NCI-H2107 treated with DMSO at 0.1 percent for 48 hours (cell line): ENCODE measurements around the gene CELSR2.

Experiments
- DNase-seq: peaks from one replicate; lab custom pipeline; 2025; ENCODE audit not compliant: unreplicated experiment; lab: John Stamatoyannopoulos, UW

CELSR2 gene

DNA sequence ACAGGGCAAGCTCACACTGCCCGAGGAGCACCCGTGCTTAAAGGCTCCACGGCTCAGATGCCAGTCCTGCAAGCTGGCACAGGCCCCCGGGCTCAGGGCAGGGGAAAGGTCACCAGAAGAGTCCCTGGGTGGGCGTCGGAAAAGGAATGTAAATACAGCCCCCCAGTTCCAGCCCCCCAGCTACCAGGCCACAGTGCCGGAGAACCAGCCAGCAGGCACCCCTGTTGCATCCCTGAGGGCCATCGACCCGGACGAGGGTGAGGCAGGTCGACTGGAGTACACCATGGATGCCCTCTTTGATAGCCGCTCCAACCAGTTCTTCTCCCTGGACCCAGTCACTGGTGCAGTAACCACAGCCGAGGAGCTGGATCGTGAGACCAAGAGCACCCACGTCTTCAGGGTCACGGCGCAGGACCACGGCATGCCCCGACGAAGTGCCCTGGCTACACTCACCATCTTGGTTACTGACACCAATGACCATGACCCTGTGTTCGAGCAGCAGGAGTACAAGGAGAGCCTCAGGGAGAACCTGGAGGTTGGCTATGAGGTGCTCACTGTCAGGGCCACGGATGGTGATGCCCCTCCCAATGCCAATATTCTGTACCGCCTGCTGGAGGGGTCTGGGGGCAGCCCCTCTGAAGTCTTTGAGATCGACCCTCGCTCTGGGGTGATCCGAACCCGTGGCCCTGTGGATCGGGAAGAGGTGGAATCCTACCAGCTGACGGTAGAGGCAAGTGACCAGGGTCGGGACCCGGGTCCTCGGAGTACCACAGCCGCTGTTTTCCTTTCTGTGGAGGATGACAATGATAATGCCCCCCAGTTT is 1.3 kb downstream of the CELSR2 start:
- DNase-seq = no peak

DNA sequence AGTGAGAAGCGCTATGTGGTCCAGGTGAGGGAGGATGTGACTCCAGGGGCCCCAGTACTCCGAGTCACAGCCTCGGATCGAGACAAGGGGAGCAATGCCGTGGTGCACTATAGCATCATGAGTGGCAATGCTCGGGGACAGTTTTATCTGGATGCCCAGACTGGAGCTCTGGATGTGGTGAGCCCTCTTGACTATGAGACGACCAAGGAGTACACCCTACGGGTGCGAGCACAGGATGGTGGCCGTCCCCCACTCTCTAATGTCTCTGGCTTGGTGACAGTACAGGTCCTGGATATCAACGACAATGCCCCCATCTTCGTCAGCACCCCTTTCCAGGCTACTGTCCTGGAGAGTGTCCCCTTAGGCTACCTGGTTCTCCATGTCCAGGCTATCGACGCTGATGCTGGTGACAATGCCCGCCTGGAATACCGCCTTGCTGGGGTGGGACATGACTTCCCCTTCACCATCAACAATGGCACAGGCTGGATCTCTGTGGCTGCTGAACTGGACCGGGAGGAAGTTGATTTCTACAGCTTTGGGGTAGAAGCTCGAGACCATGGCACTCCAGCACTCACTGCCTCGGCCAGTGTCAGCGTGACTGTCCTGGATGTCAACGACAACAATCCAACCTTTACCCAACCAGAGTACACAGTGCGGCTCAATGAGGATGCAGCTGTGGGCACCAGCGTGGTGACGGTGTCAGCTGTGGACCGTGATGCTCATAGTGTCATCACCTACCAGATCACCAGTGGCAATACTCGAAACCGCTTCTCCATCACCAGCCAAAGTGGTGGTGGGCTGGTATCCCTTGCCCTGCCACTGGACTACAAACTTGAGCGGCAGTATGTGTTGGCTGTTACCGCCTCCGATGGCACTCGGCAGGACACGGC is 2.2 kb downstream of the CELSR2 start:
- DNase-seq = no peak

DNA sequence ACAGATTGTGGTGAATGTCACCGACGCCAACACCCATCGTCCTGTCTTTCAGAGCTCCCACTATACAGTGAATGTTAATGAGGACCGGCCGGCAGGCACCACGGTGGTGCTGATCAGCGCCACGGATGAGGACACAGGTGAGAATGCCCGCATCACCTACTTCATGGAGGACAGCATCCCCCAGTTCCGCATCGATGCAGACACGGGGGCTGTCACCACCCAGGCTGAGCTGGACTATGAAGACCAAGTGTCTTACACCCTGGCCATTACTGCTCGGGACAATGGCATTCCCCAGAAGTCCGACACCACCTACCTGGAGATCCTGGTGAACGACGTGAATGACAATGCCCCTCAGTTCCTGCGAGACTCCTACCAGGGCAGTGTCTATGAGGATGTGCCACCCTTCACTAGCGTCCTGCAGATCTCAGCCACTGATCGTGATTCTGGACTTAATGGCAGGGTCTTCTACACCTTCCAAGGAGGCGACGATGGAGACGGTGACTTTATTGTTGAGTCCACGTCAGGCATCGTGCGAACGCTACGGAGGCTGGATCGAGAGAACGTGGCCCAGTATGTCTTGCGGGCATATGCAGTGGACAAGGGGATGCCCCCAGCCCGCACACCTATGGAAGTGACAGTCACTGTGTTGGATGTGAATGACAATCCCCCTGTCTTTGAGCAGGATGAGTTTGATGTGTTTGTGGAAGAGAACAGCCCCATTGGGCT is 3.0 kb downstream of the CELSR2 start:
- no peak for DNase-seq

DNA sequence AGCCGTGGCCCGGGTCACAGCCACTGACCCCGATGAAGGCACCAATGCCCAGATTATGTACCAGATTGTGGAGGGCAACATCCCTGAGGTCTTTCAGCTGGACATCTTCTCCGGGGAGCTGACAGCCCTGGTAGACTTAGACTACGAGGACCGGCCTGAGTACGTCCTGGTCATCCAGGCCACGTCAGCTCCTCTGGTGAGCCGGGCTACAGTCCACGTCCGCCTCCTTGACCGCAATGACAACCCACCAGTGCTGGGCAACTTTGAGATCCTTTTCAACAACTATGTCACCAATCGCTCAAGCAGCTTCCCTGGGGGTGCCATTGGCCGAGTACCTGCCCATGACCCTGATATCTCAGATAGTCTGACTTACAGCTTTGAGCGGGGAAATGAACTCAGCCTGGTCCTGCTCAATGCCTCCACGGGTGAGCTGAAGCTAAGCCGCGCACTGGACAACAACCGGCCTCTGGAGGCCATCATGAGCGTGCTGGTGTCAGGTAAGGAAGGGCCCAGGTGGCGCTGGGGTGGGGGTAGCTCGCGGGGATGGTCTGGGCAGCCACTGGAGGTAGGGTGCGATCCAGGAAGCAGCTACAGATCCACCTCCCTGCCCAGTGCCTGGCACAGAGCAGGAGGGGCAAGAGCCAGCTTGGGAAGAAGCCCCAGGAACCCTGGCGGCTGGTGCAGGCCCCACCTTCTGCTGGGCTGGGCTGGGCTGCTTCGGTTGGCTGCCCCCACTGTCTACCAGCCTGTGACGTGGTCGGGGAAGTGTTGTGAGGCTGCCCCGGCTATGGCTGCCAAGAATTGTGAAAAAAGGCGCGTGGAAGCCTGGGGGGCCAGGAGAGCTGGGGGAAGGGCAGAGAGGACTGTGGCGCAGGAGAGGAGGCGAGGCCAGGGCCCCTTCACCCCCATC is 3.8 kb downstream of the CELSR2 start:
- DNase-seq = peak; percentile 65

DNA sequence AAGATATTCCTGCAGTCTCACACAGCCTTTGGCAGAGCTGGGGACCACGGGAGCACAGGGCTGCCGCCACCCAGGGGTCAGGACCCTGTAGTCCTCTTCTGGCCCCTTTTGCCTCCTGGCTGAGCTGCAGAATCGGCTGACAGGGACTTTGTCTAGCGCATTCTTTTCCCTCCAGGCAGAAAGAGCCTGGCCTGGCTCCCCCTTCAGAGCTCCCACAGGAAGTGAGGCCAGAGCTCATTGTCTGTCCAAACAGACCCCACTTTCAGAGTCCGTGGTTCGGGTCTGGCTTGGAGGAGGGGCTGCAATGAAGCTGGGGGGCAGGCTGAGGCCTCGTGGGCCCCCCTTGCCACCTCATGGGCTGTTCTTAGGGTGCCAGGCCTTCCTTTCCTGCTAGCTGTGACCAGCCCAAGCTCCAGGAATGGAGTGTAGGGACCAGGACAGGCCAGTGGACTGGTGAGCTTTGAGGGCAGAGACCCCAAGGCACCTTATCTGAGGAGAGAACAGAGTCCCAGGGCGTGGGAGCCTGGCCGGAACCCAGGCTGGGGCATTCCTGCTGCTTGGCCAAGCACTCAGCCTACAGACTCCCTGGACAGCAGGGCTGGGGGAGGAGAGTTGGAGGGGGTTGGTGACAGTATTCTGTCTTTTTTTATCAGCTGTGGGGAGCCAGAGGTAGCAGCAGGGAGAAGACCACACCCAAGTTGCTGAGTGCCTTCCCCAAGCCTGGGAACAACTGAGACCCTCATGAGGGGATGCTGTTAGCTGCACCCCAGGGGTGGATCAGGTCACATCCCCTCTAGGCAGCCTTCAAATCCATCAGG is 4.7 kb downstream of the CELSR2 start:
- DNase-seq = no peak

DNA sequence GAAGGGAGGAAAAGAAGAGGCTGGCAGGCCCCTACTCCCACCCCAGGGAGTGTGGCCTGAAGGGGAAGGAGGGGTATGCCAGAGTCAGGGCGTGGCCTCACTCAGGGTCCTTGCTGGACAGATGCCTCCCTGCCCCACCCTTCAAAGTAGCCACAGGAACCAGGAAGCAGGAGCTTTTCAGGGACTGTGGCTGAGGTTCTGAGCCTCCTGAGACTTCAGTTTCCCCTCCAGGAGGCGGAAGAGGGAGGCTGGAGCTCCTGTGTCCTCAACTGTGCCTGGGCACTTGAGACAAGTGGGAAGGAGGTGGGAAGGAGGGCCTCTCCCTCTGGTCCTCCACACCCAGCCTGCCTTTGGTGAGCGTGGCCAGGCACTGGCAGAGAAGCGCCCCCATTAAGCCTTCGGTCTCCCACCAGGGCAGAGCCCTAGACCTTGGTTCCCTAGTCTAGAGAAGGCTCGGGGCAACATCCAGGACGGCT is 5.3 kb downstream of the CELSR2 start:
- no peak for DNase-seq

DNA sequence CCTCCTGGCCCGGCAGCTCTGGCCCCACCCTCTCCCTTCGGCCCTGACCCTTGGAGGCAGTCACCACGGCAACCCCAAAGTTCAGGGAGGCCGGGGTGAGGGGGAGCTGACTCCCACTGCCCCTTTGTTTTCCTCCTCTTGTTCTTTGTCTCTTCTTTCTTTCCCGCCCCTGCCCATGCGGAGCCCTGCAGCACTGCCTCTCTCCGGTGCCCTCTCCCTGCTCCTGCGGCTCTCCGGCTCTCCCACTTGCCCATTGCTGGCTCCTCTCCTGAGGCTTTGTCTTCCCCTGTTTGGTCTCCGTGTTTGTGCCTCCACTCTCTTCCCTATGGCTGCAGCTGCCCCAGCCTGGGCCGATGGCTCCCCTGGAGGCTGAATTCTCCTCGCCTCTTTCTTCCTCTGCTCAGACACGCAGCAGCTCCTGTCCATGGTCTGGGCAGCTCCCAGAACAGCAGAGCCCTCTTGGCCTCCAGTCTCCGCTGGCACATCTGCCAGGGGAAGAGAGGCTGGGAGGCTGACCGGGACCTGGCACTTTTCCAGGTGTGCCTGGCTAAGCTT is 5.8 kb downstream of the CELSR2 start:
- no peak for DNase-seq

DNA sequence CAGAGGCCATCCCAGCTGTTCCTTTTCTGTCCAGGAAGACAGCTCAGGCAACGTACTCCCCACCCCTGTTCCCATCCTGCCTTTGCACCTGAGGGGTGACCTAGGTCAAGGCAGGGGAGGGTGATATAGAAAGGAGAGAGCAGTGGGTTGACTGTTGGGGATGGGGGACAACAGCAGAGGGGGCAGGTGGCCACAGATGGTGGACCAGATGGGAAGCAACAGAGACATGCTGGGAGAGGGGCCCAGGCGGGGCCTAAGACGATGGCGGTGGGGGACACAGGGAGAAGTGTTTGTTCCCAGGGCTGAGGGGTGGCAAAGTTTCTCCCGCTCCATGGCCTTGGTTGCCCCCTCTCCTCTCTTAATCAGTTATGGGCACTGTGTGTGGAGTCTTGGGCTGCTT is 6.3 kb downstream of the CELSR2 start:
- no peak for DNase-seq

DNA sequence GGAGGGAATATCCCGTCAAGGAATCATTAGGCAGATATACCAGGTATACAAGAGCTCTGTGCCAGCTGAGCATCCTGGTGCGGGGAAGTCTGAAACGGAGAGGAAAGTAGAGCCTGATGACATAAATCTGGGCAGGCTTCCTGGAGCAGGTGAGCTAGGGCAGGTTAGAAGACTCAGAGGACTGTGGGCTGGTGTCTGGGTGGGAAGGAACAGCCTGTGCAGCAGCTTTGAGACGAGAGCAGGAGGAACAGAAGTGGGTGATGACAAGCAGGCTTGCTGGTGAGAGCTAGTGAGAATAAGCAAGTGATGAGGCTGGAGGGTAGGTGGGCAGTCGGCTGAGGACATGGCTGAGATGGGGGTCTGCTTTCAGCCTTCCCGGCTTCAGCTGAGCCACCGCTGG is 6.7 kb downstream of the CELSR2 start:
- DNase-seq = no peak

DNA sequence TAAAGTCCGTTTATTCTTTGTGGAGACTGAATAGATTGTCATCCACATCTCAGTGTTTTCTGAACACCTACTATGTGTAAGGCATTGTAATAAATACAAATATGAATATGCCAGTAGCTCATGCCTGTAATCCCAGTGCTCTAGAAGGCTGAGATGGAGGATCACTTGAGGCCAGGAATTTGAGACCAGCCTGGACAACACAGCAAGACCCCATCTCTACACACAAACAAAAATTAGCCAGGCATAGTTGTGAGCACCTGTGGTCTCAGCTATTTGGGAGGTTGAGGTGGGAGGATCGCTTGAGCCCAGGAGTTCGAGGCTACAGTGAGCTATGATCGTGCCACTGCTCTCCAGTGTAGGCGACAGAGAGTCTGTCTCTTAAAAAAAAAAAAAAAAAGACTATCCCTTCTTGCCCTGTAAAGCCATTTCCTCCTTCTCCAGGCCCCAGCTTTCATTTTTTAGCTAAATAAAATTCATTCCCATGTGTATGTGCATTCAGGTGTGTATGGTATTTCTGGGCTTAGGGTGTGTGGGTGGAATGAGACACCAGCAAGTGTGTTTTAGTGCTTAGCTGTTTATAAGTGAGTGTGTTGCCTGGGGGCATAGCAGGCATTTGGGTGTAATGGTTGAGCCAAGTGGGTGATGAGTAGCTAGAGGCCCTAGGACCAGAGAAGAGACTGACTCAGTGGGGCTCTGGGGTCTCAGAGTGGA is 7.8 kb downstream of the CELSR2 start:
- DNase-seq = no peak

DNA sequence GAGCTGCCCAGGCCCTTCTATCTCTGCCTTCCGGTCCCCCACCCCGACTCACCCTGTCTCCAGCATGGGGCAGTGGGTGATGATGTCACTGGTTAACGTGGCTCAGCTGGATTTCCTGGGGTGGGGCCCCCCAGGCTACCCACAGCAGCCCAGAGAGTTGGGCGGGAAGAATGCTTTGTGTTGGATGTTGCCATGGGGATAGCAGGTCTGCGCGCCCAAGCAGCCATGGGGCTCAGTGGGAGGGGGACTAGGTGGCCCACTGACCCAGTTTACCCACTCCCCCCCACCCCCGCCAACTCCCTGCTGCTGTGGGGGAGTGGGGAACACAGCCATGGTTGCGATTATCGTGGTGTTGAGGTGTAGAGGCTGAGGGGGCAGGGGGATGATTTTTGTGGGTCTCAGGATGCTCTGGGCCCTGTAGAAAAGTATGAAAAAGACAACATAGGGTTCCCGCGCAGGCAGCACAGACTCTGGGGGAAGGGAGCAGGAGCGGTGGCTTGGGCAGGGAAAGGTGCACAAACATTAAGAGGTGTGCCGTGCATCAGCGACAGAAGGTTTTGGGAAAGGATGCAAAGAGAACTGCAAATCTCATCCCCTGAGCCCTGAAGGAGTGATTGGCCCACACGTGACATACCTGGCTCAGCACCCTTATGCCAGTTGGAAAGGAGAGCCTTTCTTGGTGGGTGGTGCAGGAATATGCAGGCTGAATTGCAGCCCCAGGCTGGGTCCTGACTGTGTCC is 8.5 kb downstream of the CELSR2 start:
- no peak for DNase-seq

DNA sequence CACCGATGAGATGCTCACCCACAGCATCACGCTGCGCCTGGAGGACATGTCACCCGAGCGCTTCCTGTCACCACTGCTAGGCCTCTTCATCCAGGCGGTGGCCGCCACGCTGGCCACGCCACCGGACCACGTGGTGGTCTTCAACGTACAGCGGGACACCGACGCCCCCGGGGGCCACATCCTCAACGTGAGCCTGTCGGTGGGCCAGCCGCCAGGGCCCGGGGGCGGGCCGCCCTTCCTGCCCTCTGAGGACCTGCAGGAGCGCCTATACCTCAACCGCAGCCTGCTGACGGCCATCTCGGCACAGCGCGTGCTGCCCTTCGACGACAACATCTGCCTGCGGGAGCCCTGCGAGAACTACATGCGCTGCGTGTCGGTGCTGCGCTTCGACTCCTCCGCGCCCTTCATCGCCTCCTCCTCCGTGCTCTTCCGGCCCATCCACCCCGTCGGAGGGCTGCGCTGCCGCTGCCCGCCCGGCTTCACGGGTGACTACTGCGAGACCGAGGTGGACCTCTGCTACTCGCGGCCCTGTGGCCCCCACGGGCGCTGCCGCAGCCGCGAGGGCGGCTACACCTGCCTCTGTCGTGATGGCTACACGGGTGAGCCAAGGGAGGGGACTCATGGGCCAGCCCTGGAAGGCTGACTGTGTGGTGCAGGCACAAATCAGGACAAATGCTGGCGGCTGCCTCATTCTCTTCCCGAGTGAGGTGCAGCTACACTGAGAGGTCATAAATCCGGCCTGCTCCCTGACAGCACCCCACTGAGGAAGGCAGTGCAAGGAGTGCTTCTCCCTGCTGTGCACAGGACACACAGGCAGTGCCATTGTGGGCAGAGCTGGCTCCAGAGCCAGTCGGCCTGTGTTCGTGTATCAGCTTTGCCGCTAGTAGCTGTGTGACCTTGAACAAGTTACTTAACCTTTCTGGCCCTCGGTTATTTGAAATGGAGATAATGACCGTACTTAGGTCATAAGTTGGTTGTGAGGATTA is 9.4 kb downstream of the CELSR2 start:
- DNase-seq = no peak

DNA sequence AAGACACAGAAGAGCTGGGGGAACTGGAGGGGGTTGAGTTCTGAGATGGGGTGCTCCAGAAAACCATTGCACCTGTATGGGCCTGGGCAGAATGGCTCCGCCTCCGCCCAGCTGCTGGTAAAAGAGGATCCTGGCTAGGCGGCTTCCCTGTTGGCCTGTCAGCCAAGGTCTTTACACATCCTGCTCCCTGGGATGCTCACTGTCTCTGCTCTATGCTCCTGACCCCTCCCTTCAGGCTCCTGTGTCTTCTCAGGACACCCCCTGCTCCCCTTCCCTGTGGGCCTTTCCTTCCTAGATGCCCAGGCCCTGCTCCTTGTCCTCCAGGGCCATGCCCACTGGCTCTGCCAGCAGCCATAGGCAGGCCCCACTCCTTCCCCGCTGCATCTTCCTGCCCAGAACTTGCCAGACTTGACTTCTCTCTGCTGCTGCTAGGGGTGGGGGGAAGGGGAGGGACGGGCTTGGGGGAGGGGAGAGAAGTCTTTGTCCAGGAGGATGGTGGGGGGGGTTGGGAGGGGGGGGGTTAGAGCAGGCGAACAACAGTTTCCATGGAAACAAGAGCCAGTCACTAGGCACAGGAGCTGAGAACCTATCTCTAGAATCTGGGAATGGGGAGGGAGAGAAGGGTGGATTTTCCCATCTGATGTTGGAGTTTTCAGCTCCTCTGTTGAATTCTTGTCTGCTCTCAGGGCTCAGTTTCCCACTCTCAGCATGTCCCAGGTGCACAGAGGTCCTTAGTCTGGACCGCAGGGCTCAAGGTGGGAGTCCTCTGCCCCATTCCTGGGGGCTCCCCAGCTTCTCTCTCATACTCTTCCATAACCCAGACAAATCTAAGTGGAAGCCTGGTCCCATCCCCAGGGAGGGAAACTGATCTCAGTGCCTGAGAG is 10.6 kb downstream of the CELSR2 start:
- no peak for DNase-seq

DNA sequence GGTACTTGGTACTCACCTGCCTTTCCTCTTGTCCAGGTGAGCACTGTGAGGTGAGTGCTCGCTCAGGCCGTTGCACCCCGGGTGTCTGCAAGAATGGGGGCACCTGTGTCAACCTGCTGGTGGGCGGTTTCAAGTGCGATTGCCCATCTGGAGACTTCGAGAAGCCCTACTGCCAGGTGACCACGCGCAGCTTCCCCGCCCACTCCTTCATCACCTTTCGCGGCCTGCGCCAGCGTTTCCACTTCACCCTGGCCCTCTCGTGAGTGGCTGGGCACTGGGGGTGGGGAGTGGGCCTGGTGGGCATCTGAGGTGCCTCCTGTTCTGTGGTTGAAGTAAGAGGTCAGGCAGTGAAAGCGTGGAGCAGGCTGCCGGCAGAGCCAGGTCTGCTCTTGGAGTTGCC is 11.7 kb downstream of the CELSR2 start:
- DNase-seq = no peak

DNA sequence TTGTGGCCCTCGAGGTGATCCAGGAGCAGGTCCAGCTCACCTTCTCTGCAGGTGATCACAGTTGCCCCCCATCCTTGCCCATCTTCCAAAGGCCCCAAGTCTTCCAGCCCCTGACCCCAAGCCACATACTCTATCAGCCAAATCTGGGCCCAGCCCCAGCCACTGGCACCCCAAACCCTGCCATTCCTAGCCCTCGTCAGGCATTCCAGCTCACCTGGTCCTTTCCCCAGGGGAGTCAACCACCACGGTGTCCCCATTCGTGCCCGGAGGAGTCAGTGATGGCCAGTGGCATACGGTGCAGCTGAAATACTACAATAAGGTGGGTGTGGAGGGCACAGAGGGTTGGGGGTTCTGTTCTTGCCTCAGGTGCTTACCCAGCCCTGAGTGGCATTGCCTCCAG is 12.2 kb downstream of the CELSR2 start:
- no peak for DNase-seq
